Muscle of back (tissue), 11 donors: ENCODE data around the gene CENPO. TPM values are rescaled to one million over a fixed set of nuclear protein-coding genes. Genes with fewer than 3 reads are reported as not detected.
"Not testable (repeated sequence)": the region's sequence is repeated elsewhere in the genome, so short reads cannot be mapped to it uniquely, and the experiment has no call there.

Experiments used
- DNase-seq, 3 donors: peaks; one replicate each; pipeline versions ENCODE4 v3.0.0 to v3.0.0-alpha.2; 2013
- polyA plus RNA-seq, 10 donors: library from polyadenylated mRNA; unstranded; fragments of 120-200 nt; gene quantifications; one replicate each; pipeline ENCODE4 v1.2.1, GENCODE V29; 2013; ENCODE audit not compliant: insufficient read length in 10 of 10

The CENPO gene
- polyA plus RNA-seq, 10 donors = 10.7 to 21.6 (median 16.4) TPM

GRCh38 chr2:24785671-24786321 is 7.4 kb upstream of the CENPO start:
- DNase-seq = peak in 1 of 3 donors; percentile 30

GRCh38 chr2:24787532-24787931 is 5.7 kb upstream of the CENPO start:
- no peak for DNase-seq

- peak in 1 of 3 donors; percentile 38 for DNase-seq
These were observed 4.4 kb upstream of the CENPO start for GRCh38 chr2:24788816-24789215.

- no peak for DNase-seq
These were observed 1.8 kb upstream of the CENPO start for GRCh38 chr2:24791452-24791851.

- DNase-seq = no peak
These were observed 717 bp upstream of the CENPO start for GRCh38 chr2:24792542-24792873.

GRCh38 chr2:24793761-24794435 is 673 bp downstream of the CENPO start:
- peak in 1 of 3 donors; percentile 74 for DNase-seq

- DNase-seq = no peak
These were observed 4.4 kb downstream of the CENPO start for GRCh38 chr2:24797644-24798043.

- DNase-seq = not testable (repeated sequence)
These were observed 7.3 kb downstream of the CENPO start for GRCh38 chr2:24800487-24800886.

- not testable (repeated sequence) for DNase-seq
These were observed 12.8 kb downstream of the CENPO start for GRCh38 chr2:24805811-24806660.

- no peak for DNase-seq
These were observed 13.4 kb downstream of the CENPO start for GRCh38 chr2:24806661-24807036.

- DNase-seq = no peak
These were observed 16.2 kb downstream of the CENPO start for GRCh38 chr2:24809316-24810007.

- DNase-seq = no peak
These were observed 20.5 kb downstream of the CENPO start for GRCh38 chr2:24813691-24814137.

GRCh38 chr2:24814516-24814915 is 21.3 kb downstream of the CENPO start:
- no peak for DNase-seq

- no peak for DNase-seq
These were observed 21.9 kb downstream of the CENPO start for GRCh38 chr2:24815171-24815570.

- no peak for DNase-seq
These were observed 23.2 kb downstream of the CENPO start for GRCh38 chr2:24816404-24816803.

- DNase-seq = peak in 1 of 3 donors; percentile 64
These were observed 23.7 kb downstream of the CENPO start for GRCh38 chr2:24816884-24817283.

GRCh38 chr2:24818721-24819167 is 25.5 kb downstream of the CENPO start:
- no peak for DNase-seq

GRCh38 chr2:24819442-24820174 is 26.4 kb downstream of the CENPO start:
- DNase-seq = no peak

GRCh38 chr2:24820175-24820513 is 26.9 kb downstream of the CENPO start:
- no peak for DNase-seq

- DNase-seq = no peak
These were observed 27.6 kb downstream of the CENPO start for GRCh38 chr2:24820598-24821432.
